Ovary (tissue), 9 donors: Measurements from ENCODE around the gene ASIC4. TPM values are rescaled to one million over a fixed set of nuclear protein-coding genes. Genes with fewer than 3 reads are reported as not detected.

Experiments
- DNase-seq, 5 donors: peaks; one replicate each; pipeline ENCODE4 v3.0.0-alpha.2; 2019 to 2020
- H3K27ac ChIP-seq, 2 donors: fragments of 200-600 bp; one replicate each; pipeline versions ENCODE4 v1.5.1 to v1.8.0; 2019 to 2022
- H3K27me3 ChIP-seq: fragments of 200-600 bp; one replicate; pipeline ENCODE4 v1.8.0; 2022
- H3K36me3 ChIP-seq: fragments of 200-600 bp; sonication (generic); one replicate; pipeline ENCODE4 v1.5.1; 2019
- H3K4me1 ChIP-seq: one replicate; pipeline ENCODE4 v1.8.1; 2013; ENCODE audit warnings: mild to moderate bottlenecking, moderate library complexity; ENCODE audit not compliant: insufficient read depth
- H3K4me3 ChIP-seq: fragments of 200-600 bp; sonication (generic); one replicate; pipeline ENCODE4 v1.5.1; 2017
- H3K9me3 ChIP-seq, 2 donors: fragments of 200-600 bp in 1 of 2; sonication (generic) in 1 of 2; one replicate each; pipeline versions ENCODE4 v1.5.1 to v1.8.1; 2013 to 2019; ENCODE audit warnings: mild to moderate bottlenecking in 1 of 2, moderate library complexity in 1 of 2
- CTCF ChIP-seq, 3 donors: fragments of 450-650 bp in 2 of 3; fragments of 200-600 bp in 1 of 3; IDR thresholded peaks; one replicate each; pipeline versions ENCODE4 v1.5.1 to v1.8.0; 2016 to 2022; ENCODE audit warnings: antibody characterized with exemption in 3 of 3, mild to moderate bottlenecking in 1 of 3
- EP300 ChIP-seq: sonication (generic); formaldehyde crosslinking; IDR thresholded peaks from one replicate; pipeline ENCODE4 v1.6.1; 2017; ENCODE audit warnings: antibody characterized with exemption
- POLR2A ChIP-seq: fragments of 450-650 bp; IDR thresholded peaks from one replicate; pipeline ENCODE4 v1.6.1; 2017; ENCODE audit warnings: antibody characterized with exemption, mild to moderate bottlenecking, moderate library complexity
- WGBS, 3 donors: extraction: QIAGEN DNeasy Blood & Tissue Kit in 1 of 3; methylation state at CpG; one replicate each; pipeline versions ENCODE4 v1.1.5 to v1.1.7; 2013 to 2017; 5-methylcytosine and 5-hydroxymethylcytosine counted together
- intact Hi-C, 4 donors: fragments of 100-400 bp; cut with DNase I; formaldehyde crosslinking; loops; one replicate each; pipeline versions ENCODE4 v1.11.0 to v1.15.1; 2022 to 2023
- polyA plus RNA-seq, 2 donors: library from polyadenylated mRNA; stranded (reverse); fragments of 200-250 nt in 1 of 2; fragments of 350-450 nt in 1 of 2; fragmentation: Illumina TruSeq in 1 of 2; extraction: RNeasy Lipid Tissue Mini Kit (QIAGEN cat#74804) in 1 of 2; gene quantifications; one replicate each; pipeline ENCODE4 v1.2.3, GENCODE V29; 2013 to 2014
- total RNA-seq, 7 donors: library from RNA; depleted of rRNA in 2 of 7; stranded (reverse); fragments of >200 nt in 2 of 7; fragmentation: NEBNext Ultra II Directional in 3 of 7; extraction: Animal tissue kit (Norgen Biotek cat#: 25700) in 3 of 7; gene quantifications; one replicate each; pipeline versions ENCODE4 v1.1.0 to v1.2.4, GENCODE V29; 2016 to 2023
- donor health status: DM: no; HTN: no; CAD: no; lungs with moderate emphysema.
- donor health status: DM: no; HTN: no; CAD: no.
- donor health status: Bipolar disorder and iron deficiency.
- donor health status: DM: yes; HTN: yes; CAD: no.
- donor health status: DM: no; HTN: no; CAD: no.
- donor health status: DM: yes; HTN: yes; CAD: no.

ASIC4 gene
- total and polyA plus RNA-seq, 9 donors: 0.05 to 0.28 (median 0.17) TPM; not detected in 5

DNA sequence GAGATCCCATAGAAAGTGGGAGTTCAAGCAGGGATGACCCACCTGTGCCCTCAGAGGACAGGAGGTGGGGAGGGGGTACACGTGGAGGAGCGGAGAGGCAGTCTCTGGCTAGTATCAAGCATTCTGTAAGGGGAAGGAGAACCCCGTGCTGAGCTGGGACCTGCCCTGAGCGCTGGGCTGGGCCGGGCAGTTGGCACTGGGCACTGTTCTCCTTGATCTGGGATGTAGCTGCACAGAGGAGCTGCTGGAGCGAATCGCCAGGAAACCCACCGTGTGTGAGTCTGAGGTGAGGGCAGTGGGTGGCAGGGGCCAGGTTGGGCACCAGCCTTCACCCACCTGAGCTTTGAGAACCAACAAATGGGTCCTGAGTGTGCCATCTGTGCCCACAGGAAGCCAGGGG lies 35.4 kb upstream of the ASIC4 start:
- intact Hi-C loops: loop anchor here in 2 of 4 donors (10.0 kb wide), 2 partner anchors 46 to 56 kb away; no protein-coding TSS in a partner anchor
- no peak for DNase-seq
- 70 to 85% (median 75%) methylated on average over 8 of the region's 8 CpGs for WGBS, 3 donors
- Histone ChIP-seq H3K9me3 (no peaks in the 10 kb centered on the region), H3K4me1 (peaks cover 3% of the 10 kb centered on the region), H3K27ac (no peak overlapping the region), H3K4me3 (no peak overlapping the region), H3K36me3 (no peaks in the 10 kb centered on the region), H3K27me3 (no peaks in the 10 kb centered on the region)
- TF ChIP-seq EP300: no peak
- no peak for TF ChIP-seq CTCF (IDR thresholded peaks at IDR 0.05)
- no peak for TF ChIP-seq POLR2A

- peaks cover 4% of the 10 kb centered on the region for H3K4me1 ChIP-seq
- no peaks in the 10 kb centered on the region for H3K27me3 ChIP-seq
- intact Hi-C loops: no loop called here
- no peak overlapping the region for H3K27ac ChIP-seq
- H3K36me3 ChIP-seq: no peaks in the 10 kb centered on the region
- TF ChIP-seq POLR2A (no peak), EP300 (no peak), CTCF (IDR thresholded peaks at IDR 0.05) (no peak)
- no peak overlapping the region for H3K4me3 ChIP-seq
- no peak for DNase-seq
- 84 to 90% (median 90%) methylated on average over 8 of the region's 8 CpGs for WGBS, 3 donors
- no peaks in the 10 kb centered on the region for H3K9me3 ChIP-seq
These were observed 34.3 kb upstream of the ASIC4 start for GRCh38 chr2:219480004-219480403.

DNA sequence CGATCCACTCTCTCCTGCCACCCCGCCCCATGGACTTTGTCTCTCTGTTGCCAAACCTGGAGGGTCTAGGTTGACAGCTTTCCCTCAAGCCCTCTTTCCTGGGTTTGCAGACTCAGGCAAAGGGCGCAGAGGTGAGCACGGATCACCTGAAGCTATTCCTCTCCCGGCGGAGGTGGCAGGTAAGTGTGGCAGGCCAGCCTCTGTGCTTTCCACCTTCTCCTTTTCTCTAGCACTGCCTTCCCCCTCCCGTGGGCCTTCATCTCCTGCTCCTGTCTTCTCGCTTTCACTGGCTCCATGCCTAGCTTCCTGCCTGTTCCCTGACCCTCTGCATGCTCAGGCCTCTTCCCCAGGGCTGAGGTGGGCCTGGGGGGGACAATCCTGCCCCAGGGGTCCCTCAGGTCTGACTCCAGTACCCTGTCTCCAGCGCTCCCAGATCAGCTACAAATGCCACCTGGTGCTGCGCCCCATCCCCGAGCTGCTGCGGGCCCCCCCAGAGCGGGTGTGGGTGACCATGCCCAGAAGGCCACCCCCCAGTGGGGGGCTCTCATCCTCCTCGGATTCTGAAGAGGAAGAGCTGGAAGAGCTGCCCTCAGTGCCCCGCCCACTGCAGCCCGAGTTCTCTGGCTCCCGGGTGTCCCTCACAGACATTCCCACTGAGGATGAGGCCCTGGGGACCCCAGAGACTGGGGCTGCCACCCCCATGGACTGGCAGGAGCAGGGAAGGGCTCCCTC lies 31.4 kb upstream of the ASIC4 start:
- H3K9me3 ChIP-seq: no peaks in the 10 kb centered on the region
- no peak overlapping the region for H3K27ac ChIP-seq
- H3K27me3 ChIP-seq: no peaks in the 10 kb centered on the region
- no peaks in the 10 kb centered on the region for H3K36me3 ChIP-seq
- peaks cover 1% of the 10 kb centered on the region for H3K4me1 ChIP-seq
- intact Hi-C loops: loop anchor here in 1 of 4 donors (2.0 kb wide), 1 partner anchor 42 kb away; no protein-coding TSS in a partner anchor
- WGBS, 3 donors: 83 to 88% (median 83%) methylated on average over 15 to 17 of the region's 17 CpGs
- no peak overlapping the region for H3K4me3 ChIP-seq
- TF ChIP-seq EP300: no peak
- no peak for TF ChIP-seq POLR2A
- TF ChIP-seq CTCF (IDR thresholded peaks at IDR 0.05): no peak
- DNase-seq: no peak

GRCh38 chr2:219483451-219484342 lies 30.6 kb upstream of the ASIC4 start:
- Histone ChIP-seq H3K36me3 (no peaks in the 10 kb centered on the region), H3K4me1 (peaks cover 1% of the 10 kb centered on the region), H3K27me3 (no peaks in the 10 kb centered on the region), H3K4me3 (no peak overlapping the region), H3K9me3 (no peaks in the 10 kb centered on the region), H3K27ac (no peak overlapping the region)
- 54 to 60% (median 55%) methylated on average over 40 to 58 of the region's 58 CpGs for WGBS, 3 donors
- no peak for DNase-seq
- intact Hi-C loops: loop anchor here in 1 of 4 donors (2.0 kb wide), 1 partner anchor 41 kb away; no protein-coding TSS in a partner anchor
- TF ChIP-seq CTCF (IDR thresholded peaks at IDR 0.05): no peak
- TF ChIP-seq EP300: no peak
- TF ChIP-seq POLR2A: no peak
